Common myeloid progenitor, CD34-positive (primary cell): ENCODE data around the gene CD4.

Source experiments
- CTCF ChIA-PET: fragments of 350-600 bp; sonication (Branson Sonifier 250); formaldehyde crosslinking; loops from one replicate; lab custom pipeline; 2021; ENCODE audit warnings: antibody characterized with exemption; lab: Charles Lee
- POLR2A ChIA-PET: fragments of 350-600 bp; sonication (Branson Sonifier 250); formaldehyde crosslinking; loops from one replicate; lab custom pipeline; 2021; ENCODE audit warnings: antibody characterized with exemption; lab: Charles Lee
- DNase-seq, 3 donors: peaks; one replicate each; pipeline versions ENCODE4 v3.0.0 to v3.0.0-alpha.2; 2013
- H3K27ac ChIP-seq, 2 experiments: 1 replicate in 1 of 2; 2 replicates in 1 of 2; pipeline ENCODE4 v1.7.0; 2013; ENCODE audit warnings: inconsistent platforms in 2 of 2, low read length in 2 of 2, mild to moderate bottlenecking in 2 of 2, low read depth in 1 of 2, moderate library complexity in 1 of 2; ENCODE audit not compliant: severe bottlenecking in 2 of 2, insufficient read depth in 1 of 2, poor library complexity in 1 of 2
- H3K27me3 ChIP-seq, 5 experiments: replicated peaks in 2 of 5; 1 replicate in 3 of 5; 2 replicates in 2 of 5; pipeline versions ENCODE4 v1.6.1 to v1.7.0; 2013; ENCODE audit warnings: low read length in 4 of 5, mild to moderate bottlenecking in 2 of 5, moderate library complexity in 2 of 5, inconsistent platforms in 1 of 5; ENCODE audit not compliant: insufficient read depth in 5 of 5, control insufficient read depth in 4 of 5
- H3K36me3 ChIP-seq, 4 experiments: 1 replicate in 2 of 4; 2 replicates in 2 of 4; pipeline versions ENCODE4 v1.6.1 to v1.7.0; 2013; ENCODE audit warnings: low read length in 3 of 4, control low read depth in 1 of 4, mild to moderate bottlenecking in 1 of 4; ENCODE audit not compliant: control insufficient read depth in 4 of 4, insufficient read depth in 4 of 4
- H3K4me1 ChIP-seq, 4 experiments: 1 replicate in 3 of 4; 2 replicates in 1 of 4; pipeline versions ENCODE4 v1.6.1 to v1.7.1; 2013; ENCODE audit warnings: low read length in 3 of 4, mild to moderate bottlenecking in 3 of 4, control low read depth in 1 of 4, inconsistent platforms in 1 of 4, moderate library complexity in 1 of 4; ENCODE audit not compliant: control insufficient read depth in 4 of 4, insufficient read depth in 4 of 4; ENCODE audit errors: control extremely low read depth in 1 of 4
- H3K4me3 ChIP-seq, 7 experiments: 1 replicate in 4 of 7; 2 replicates in 3 of 7; pipeline versions ENCODE4 v1.5.1 to v1.7.0; 2013; ENCODE audit warnings: mild to moderate bottlenecking in 7 of 7, low read length in 6 of 7, moderate library complexity in 6 of 7, inconsistent platforms in 2 of 7, low read depth in 2 of 7, control low read depth in 1 of 7; ENCODE audit not compliant: insufficient read depth in 4 of 7, control insufficient read depth in 1 of 7; ENCODE audit errors: extremely low read depth in 1 of 7
- H3K9me3 ChIP-seq, 5 experiments: 1 replicate in 4 of 5; 2 replicates in 1 of 5; pipeline versions ENCODE4 v1.6.1 to v1.7.1; 2013; ENCODE audit warnings: low read length in 4 of 5, mild to moderate bottlenecking in 2 of 5, inconsistent platforms in 1 of 5, low read depth in 1 of 5, moderate library complexity in 1 of 5; ENCODE audit not compliant: control insufficient read depth in 4 of 5, insufficient read depth in 2 of 5; ENCODE audit errors: control extremely low read depth in 1 of 5
- WGBS: methylation state at CpG from one replicate; pipeline ENCODE4 v1.1.5; 2013; ENCODE audit not compliant: insufficient coverage; 5-methylcytosine and 5-hydroxymethylcytosine counted together

The CD4 gene

GRCh38 chr12:6782850-6783566 lies 6.3 kb upstream of the CD4 start:
- 87% methylated on average over 8 of the region's 10 CpGs for WGBS
- Histone ChIP-seq H3K4me3 (no peak overlapping the region), H3K4me1 (peaks cover 2 to 32% (median 24%) of the 10 kb centered on the region in 4 experiments), H3K27ac (no peak overlapping the region), H3K9me3 (no peaks in the 10 kb centered on the region), H3K27me3 (no peaks in the 10 kb centered on the region), H3K36me3 (no peaks in the 10 kb centered on the region)
- POLR2A ChIA-PET, result interaction anchor here (0.6 kb wide), 1 partner anchor 86 kb away, joined by 3 read pairs; no protein-coding TSS in a partner anchor
- DNase-seq, result no peak
- CTCF ChIA-PET, result interaction anchor here (1.0 to 5.3 kb wide), 8 partner anchors 10 to 162 kb away, joined by 3 to 38 read pairs (median 13); partner anchors contain the start of genes GPR162 and MLF2

GRCh38 chr12:6783828-6784227 lies 5.5 kb upstream of the CD4 start:
- WGBS, result 96% methylated on average over 7 of the region's 9 CpGs
- no peak overlapping the region for H3K27ac ChIP-seq
- no peaks in the 10 kb centered on the region for H3K9me3 ChIP-seq
- no peaks in the 10 kb centered on the region for H3K27me3 ChIP-seq
- CTCF ChIA-PET, result interaction anchor here (0.7 to 5.3 kb wide), 8 partner anchors 10 to 52 kb away, joined by 3 to 38 read pairs (median 6); partner anchors contain the start of genes GPR162, MLF2 and P3H3
- no peak for DNase-seq
- POLR2A ChIA-PET, result no interaction called here
- peaks cover 2 to 28% (median 18%) of the 10 kb centered on the region in 4 experiments for H3K4me1 ChIP-seq
- H3K36me3 ChIP-seq, result no peaks in the 10 kb centered on the region
- no peak overlapping the region for H3K4me3 ChIP-seq

- DNase-seq, result no peak
Observed at GRCh38 chr12:6784296-6784695, 5.0 kb upstream of the CD4 start.

GRCh38 chr12:6784761-6785160 lies 4.6 kb upstream of the CD4 start:
- H3K27ac ChIP-seq, result no peak overlapping the region
- H3K4me3 ChIP-seq, result no peak overlapping the region
- no peaks in the 10 kb centered on the region for H3K27me3 ChIP-seq
- CTCF ChIA-PET, result interaction anchor here (1.0 to 4.9 kb wide), 7 partner anchors 9 to 52 kb away, joined by 3 to 38 read pairs (median 4); partner anchors contain the start of genes MLF2 and P3H3
- 63% methylated on average over 4 of the region's 5 CpGs for WGBS
- no peaks in the 10 kb centered on the region for H3K9me3 ChIP-seq
- peaks cover 2 to 32% (median 25%) of the 10 kb centered on the region in 4 experiments for H3K4me1 ChIP-seq
- no peaks in the 10 kb centered on the region for H3K36me3 ChIP-seq
- POLR2A ChIA-PET, result interaction anchor here (0.6 kb wide), 1 partner anchor 64 kb away, joined by 3 read pairs; no protein-coding TSS in a partner anchor
- no peak for DNase-seq

More at GRCh38 chr12:6784296-6784695, 5.0 kb upstream of the CD4 start:
- Histone ChIP-seq H3K4me1 (peaks cover 2 to 28% (median 20%) of the 10 kb centered on the region in 4 experiments), H3K27me3 (no peaks in the 10 kb centered on the region), H3K4me3 (no peak overlapping the region), H3K27ac (no peak overlapping the region), H3K36me3 (no peaks in the 10 kb centered on the region), H3K9me3 (no peaks in the 10 kb centered on the region)
- CTCF ChIA-PET, result interaction anchor here (0.7 to 5.3 kb wide), 10 partner anchors 10 to 52 kb away, joined by 3 to 38 read pairs (median 4); partner anchors contain the start of genes GPR162, MLF2 and P3H3
- POLR2A ChIA-PET, result interaction anchor here (0.6 kb wide), 1 partner anchor 63 kb away, joined by 3 read pairs; no protein-coding TSS in a partner anchor
- WGBS, result 94% methylated on average over 5 of the region's 5 CpGs

- no peaks in the 10 kb centered on the region for H3K36me3 ChIP-seq
- no peak overlapping the region for H3K4me3 ChIP-seq
- POLR2A ChIA-PET, result interaction anchor here (0.6 to 1.2 kb wide), 3 partner anchors 35 to 233 kb away, joined by 3 to 10 read pairs (median 6); partner anchors contain the start of genes GPR162 and TPI1
- H3K27me3 ChIP-seq, result no peaks in the 10 kb centered on the region
- peaks cover 2 to 39% (median 31%) of the 10 kb centered on the region in 4 experiments for H3K4me1 ChIP-seq
- no peaks in the 10 kb centered on the region for H3K9me3 ChIP-seq
- no peak for DNase-seq
- 64% methylated on average over 5 of the region's 9 CpGs for WGBS
- CTCF ChIA-PET, result interaction anchor here (0.6 to 2.2 kb wide), 8 partner anchors 8 to 51 kb away, joined by 3 to 11 read pairs (median 3); partner anchors contain the start of gene MLF2
- no peak overlapping the region for H3K27ac ChIP-seq
Observed at GRCh38 chr12:6786416-6787094, 2.8 kb upstream of the CD4 start.

GRCh38 chr12:6787309-6787708 lies 2.0 kb upstream of the CD4 start:
- CTCF ChIA-PET, result interaction anchor here (0.6 to 2.2 kb wide), 7 partner anchors 8 to 220 kb away, joined by 3 to 11 read pairs (median 3); partner anchors contain the start of gene MLF2
- no peak overlapping the region for H3K27ac ChIP-seq
- POLR2A ChIA-PET, result interaction anchor here (1.2 kb wide), 1 partner anchor 34 kb away, joined by 10 read pairs; the partner anchor contains the start of gene GPR162
- H3K9me3 ChIP-seq, result no peaks in the 10 kb centered on the region
- peaks cover 2 to 47% (median 39%) of the 10 kb centered on the region in 4 experiments for H3K4me1 ChIP-seq
- no peaks in the 10 kb centered on the region for H3K27me3 ChIP-seq
- no peaks in the 10 kb centered on the region for H3K36me3 ChIP-seq
- no peak overlapping the region for H3K4me3 ChIP-seq
- WGBS, result 98% methylated on average over 5 of the region's 5 CpGs
- no peak for DNase-seq
